HepG2 (cell line): Measurements from ENCODE around the gene AUH. TPM values are rescaled to one million over a fixed set of nuclear protein-coding genes. Genes with fewer than 3 reads are reported as not detected.
A peak's percentile ranks its signal among the peaks of the same experiment; 100 is the strongest.

Experiments
- AGO1 ChIP-seq: fragments of 200-400 bp; formaldehyde crosslinking; IDR thresholded peaks from 2 replicates; pipeline ENCODE4 v1.6.1; 2017; ENCODE audit warnings: mild to moderate bottlenecking, low read depth, low read length, moderate library complexity; ENCODE audit not compliant: poor library complexity, severe bottlenecking
- ARNT ChIP-seq: fragments of 450-650 bp; IDR thresholded peaks from 2 replicates; pipeline ENCODE4 v1.6.1; 2017
- CBX5 ChIP-seq: sonication (generic); formaldehyde crosslinking; IDR thresholded peaks from 2 replicates; pipeline ENCODE4 v1.4.0; 2020; ENCODE audit warnings: missing genetic modification reagents, borderline replicate concordance
- EHMT2 ChIP-seq: fragments of 200-600 bp; sonication (generic); IDR thresholded peaks from 2 replicates; pipeline ENCODE4 v1.7.0; 2017; ENCODE audit warnings: antibody characterized with exemption, low read depth, low read length, borderline replicate concordance
- ELF3 ChIP-seq: IDR thresholded peaks from 2 replicates; pipeline ENCODE4 v1.6.1; 2016; ENCODE audit warnings: missing genetic modification reagents, missing compliant biosample characterization
- FOXA3 ChIP-seq: IDR thresholded peaks from 2 replicates; pipeline ENCODE4 v1.6.1; 2016; ENCODE audit warnings: missing genetic modification reagents, missing compliant biosample characterization
- HMG20B ChIP-seq: conservative IDR thresholded peaks from 2 replicates; pipeline ENCODE4 v1.6.1; 2016; ENCODE audit warnings: missing genetic modification reagents, missing compliant biosample characterization
- ISL2 ChIP-seq: sonication (generic); formaldehyde crosslinking; IDR thresholded peaks from 2 replicates; pipeline ENCODE4 v1.5.0; 2020; ENCODE audit warnings: missing genetic modification reagents
- KDM4B ChIP-seq: sonication (generic); formaldehyde crosslinking; IDR thresholded peaks from 2 replicates; pipeline ENCODE4 v1.4.0; 2020; ENCODE audit warnings: missing genetic modification reagents
- KMT2B ChIP-seq: IDR thresholded peaks from 2 replicates; pipeline ENCODE4 v1.6.1; 2016; ENCODE audit warnings: missing genetic modification reagents, missing compliant biosample characterization
- MIER2 ChIP-seq: IDR thresholded peaks from 2 replicates; pipeline ENCODE4 v1.6.1; 2016; ENCODE audit warnings: missing biosample characterization, missing genetic modification reagents
- NPAS2 ChIP-seq: sonication (generic); formaldehyde crosslinking; IDR thresholded peaks from 2 replicates; pipeline ENCODE4 v1.8.0; 2022; ENCODE audit warnings: mild to moderate bottlenecking, missing genetic modification reagents, borderline replicate concordance
- RBM39 ChIP-seq: fragments of 200-400 bp; formaldehyde crosslinking; IDR thresholded peaks from one replicate; pipeline ENCODE4 v1.6.1; 2018; ENCODE audit warnings: antibody characterized with exemption, mild to moderate bottlenecking, low read depth, low read length; ENCODE audit not compliant: poor library complexity, severe bottlenecking
- SP5 ChIP-seq: IDR thresholded peaks from 2 replicates; pipeline ENCODE4 v1.6.1; 2016; ENCODE audit warnings: low read depth, borderline replicate concordance
- SRF ChIP-seq: IDR thresholded peaks from 2 replicates; pipeline ENCODE4 v1.6.1; 2011; ENCODE audit warnings: mild to moderate bottlenecking, low read depth, low read length, moderate library complexity
- TBL1XR1 ChIP-seq: fragments of 150-350 bp; IDR thresholded peaks from 2 replicates; pipeline ENCODE4 v1.6.1; 2014; ENCODE audit warnings: borderline replicate concordance, low read length; ENCODE audit not compliant: partially characterized antibody
- ZNF296 ChIP-seq: sonication (generic); formaldehyde crosslinking; conservative IDR thresholded peaks from 2 replicates; pipeline ENCODE4 v1.5.0; 2020; ENCODE audit warnings: mild to moderate bottlenecking, missing genetic modification reagents
- ZNF530 ChIP-seq: sonication (generic); formaldehyde crosslinking; IDR thresholded peaks from 2 replicates; pipeline ENCODE4 v1.5.0; 2020; ENCODE audit warnings: low read depth, mild to moderate bottlenecking, missing genetic modification reagents
- ZNF569 ChIP-seq: sonication (generic); formaldehyde crosslinking; IDR thresholded peaks from 2 replicates; pipeline ENCODE4 v1.5.0; 2020; ENCODE audit warnings: mild to moderate bottlenecking, missing genetic modification reagents, moderate library complexity, borderline replicate concordance
- ZNF629 ChIP-seq: sonication (generic); formaldehyde crosslinking; conservative IDR thresholded peaks from 2 replicates; pipeline ENCODE4 v1.5.0; 2020; ENCODE audit warnings: missing genetic modification reagents
- ZNF83 ChIP-seq: sonication (generic); formaldehyde crosslinking; IDR thresholded peaks from 2 replicates; pipeline ENCODE4 v1.4.0; 2020; ENCODE audit warnings: missing genetic modification reagents, mild to moderate bottlenecking, borderline replicate concordance
- polyA plus RNA-seq, 8 experiments: library from polyadenylated mRNA; depleted of rRNA in 3 of 8; stranded (reverse) in 7 of 8; unstranded in 1 of 8; fragments of >200 nt; fragmentation: Illumina TruSeq in 4 of 8; extraction: Trizol in 4 of 8; gene quantifications; 2 replicates each; pipeline versions ENCODE4 v1.2.1 to v1.2.3, GENCODE V29; 2011 to 2016; ENCODE audit warnings: low read depth in 4 of 8, missing spikeins in 1 of 8, mixed read lengths in 1 of 8; ENCODE audit not compliant: insufficient read depth in 1 of 8
- total RNA-seq, 5 experiments: library from RNA; depleted of rRNA; stranded (reverse); fragments of >200 nt; fragmentation: Illumina TruSeq; extraction: Trizol; gene quantifications; 2 replicates each; pipeline ENCODE4 v1.2.3, GENCODE V29; 2016; ENCODE audit warnings: low read depth in 1 of 5
- TF ChIP-seq, protein P1 (sequence below): sonication (generic); formaldehyde crosslinking; IDR thresholded peaks from 2 replicates; pipeline ENCODE4 v1.5.0; 2020; ENCODE audit warnings: missing genetic modification reagents
- TF ChIP-seq, protein P2 (sequence below): sonication (generic); formaldehyde crosslinking; conservative IDR thresholded peaks from 2 replicates; pipeline ENCODE4 v1.4.0; 2020; ENCODE audit warnings: missing genetic modification reagents
- TF ChIP-seq, protein P3 (sequence below): sonication (generic); formaldehyde crosslinking; IDR thresholded peaks from 2 replicates; pipeline ENCODE4 v1.4.0; 2020; ENCODE audit warnings: mild to moderate bottlenecking, missing genetic modification reagents
- TF ChIP-seq, protein P4 (sequence below): sonication (generic); formaldehyde crosslinking; IDR thresholded peaks from 2 replicates; pipeline ENCODE4 v1.4.0; 2020; ENCODE audit warnings: missing genetic modification reagents, borderline replicate concordance
- TF ChIP-seq, protein P5 (sequence below): sonication (generic); formaldehyde crosslinking; IDR thresholded peaks from 2 replicates; pipeline ENCODE4 v1.4.0; 2020; ENCODE audit warnings: mild to moderate bottlenecking, missing genetic modification reagents

AUH gene
- total and polyA plus RNA-seq, 2 of the 13 experiments (the other 11 are each of a cell fraction or from before 2014, with no cell fraction given) = 25.8 to 31.9 TPM

DNA sequence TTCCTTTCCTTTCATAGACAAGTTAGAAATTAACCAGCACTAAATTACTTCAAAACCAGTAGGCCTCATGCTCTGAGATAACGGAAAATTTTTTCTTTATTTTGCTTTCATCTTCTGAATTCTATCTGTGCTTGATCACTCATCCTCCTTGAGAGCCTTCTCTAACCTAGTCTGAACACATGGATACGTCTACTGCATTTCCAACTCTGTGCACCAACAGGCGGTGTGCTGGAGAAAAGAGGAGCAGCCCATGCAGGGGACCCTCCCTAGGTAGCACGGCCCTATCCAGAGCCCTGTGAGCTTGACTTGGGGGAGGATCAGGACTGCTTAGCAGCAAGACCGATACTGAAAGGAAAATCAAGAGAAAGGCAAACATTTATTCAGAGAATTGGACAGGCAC, 149.8 kb downstream of the AUH start (continued):
- TF ChIP-seq, protein P1, sequence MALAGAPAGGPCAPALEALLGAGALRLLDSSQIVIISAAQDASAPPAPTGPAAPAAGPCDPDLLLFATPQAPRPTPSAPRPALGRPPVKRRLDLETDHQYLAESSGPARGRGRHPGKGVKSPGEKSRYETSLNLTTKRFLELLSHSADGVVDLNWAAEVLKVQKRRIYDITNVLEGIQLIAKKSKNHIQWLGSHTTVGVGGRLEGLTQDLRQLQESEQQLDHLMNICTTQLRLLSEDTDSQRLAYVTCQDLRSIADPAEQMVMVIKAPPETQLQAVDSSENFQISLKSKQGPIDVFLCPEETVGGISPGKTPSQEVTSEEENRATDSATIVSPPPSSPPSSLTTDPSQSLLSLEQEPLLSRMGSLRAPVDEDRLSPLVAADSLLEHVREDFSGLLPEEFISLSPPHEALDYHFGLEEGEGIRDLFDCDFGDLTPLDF (CRISPR knock-in tag) = no peak
- TF ChIP-seq ARNT (no peak), SRF (no peak), MIER2 (no peak), ZNF629 (CRISPR knock-in tag) (no peak), ZNF296 (CRISPR knock-in tag) (no peak), ISL2 (CRISPR knock-in tag) (0 out of 2 replicates have a peak, but pooled peaks have one; percentile 28), HMG20B (CRISPR knock-in tag) (no peak), RBM39 (no peak), ELF3 (0 out of 2 replicates have a peak, but pooled peaks have one; percentile 19), TBL1XR1 (no peak), AGO1 (no peak), KMT2B (0 out of 2 replicates have a peak, but pooled peaks have one; percentile 44), SP5 (CRISPR knock-in tag) (no peak), EHMT2 (no peak), NPAS2 (no peak), FOXA3 (CRISPR knock-in tag) (peak; percentile 5; the same call in 1 of the 2 replicates), ZNF530 (CRISPR knock-in tag) (no peak), CBX5 (CRISPR knock-in tag) (no peak), ZNF569 (no peak), KDM4B (no peak), ZNF83 (CRISPR knock-in tag) (no peak)
- TF ChIP-seq, protein P2, sequence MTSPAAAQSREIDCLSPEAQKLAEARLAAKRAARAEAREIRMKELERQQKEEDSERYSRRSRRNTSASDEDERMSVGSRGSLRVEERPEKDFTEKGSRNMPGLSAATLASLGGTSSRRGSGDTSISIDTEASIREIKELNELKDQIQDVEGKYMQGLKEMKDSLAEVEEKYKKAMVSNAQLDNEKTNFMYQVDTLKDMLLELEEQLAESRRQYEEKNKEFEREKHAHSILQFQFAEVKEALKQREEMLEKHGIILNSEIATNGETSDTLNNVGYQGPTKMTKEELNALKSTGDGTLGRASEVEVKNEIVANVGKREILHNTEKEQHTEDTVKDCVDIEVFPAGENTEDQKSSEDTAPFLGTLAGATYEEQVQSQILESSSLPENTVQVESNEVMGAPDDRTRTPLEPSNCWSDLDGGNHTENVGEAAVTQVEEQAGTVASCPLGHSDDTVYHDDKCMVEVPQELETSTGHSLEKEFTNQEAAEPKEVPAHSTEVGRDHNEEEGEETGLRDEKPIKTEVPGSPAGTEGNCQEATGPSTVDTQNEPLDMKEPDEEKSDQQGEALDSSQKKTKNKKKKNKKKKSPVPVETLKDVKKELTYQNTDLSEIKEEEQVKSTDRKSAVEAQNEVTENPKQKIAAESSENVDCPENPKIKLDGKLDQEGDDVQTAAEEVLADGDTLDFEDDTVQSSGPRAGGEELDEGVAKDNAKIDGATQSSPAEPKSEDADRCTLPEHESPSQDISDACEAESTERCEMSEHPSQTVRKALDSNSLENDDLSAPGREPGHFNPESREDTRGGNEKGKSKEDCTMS (CRISPR knock-in tag) = no peak
- TF ChIP-seq, protein P3, sequence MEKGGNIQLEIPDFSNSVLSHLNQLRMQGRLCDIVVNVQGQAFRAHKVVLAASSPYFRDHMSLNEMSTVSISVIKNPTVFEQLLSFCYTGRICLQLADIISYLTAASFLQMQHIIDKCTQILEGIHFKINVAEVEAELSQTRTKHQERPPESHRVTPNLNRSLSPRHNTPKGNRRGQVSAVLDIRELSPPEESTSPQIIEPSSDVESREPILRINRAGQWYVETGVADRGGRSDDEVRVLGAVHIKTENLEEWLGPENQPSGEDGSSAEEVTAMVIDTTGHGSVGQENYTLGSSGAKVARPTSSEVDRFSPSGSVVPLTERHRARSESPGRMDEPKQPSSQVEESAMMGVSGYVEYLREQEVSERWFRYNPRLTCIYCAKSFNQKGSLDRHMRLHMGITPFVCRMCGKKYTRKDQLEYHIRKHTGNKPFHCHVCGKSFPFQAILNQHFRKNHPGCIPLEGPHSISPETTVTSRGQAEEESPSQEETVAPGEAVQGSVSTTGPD (CRISPR knock-in tag) = no peak
- TF ChIP-seq, protein P4, sequence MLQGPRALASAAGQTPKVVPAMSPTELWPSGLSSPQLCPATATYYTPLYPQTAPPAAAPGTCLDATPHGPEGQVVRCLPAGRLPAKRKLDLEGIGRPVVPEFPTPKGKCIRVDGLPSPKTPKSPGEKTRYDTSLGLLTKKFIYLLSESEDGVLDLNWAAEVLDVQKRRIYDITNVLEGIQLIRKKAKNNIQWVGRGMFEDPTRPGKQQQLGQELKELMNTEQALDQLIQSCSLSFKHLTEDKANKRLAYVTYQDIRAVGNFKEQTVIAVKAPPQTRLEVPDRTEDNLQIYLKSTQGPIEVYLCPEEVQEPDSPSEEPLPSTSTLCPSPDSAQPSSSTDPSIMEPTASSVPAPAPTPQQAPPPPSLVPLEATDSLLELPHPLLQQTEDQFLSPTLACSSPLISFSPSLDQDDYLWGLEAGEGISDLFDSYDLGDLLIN (CRISPR knock-in tag) = no peak
- TF ChIP-seq, protein P5, sequence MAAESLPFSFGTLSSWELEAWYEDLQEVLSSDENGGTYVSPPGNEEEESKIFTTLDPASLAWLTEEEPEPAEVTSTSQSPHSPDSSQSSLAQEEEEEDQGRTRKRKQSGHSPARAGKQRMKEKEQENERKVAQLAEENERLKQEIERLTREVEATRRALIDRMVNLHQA (CRISPR knock-in tag) = no peak
